ENCODE measurements around the gene GTPBP6.

DNA sequence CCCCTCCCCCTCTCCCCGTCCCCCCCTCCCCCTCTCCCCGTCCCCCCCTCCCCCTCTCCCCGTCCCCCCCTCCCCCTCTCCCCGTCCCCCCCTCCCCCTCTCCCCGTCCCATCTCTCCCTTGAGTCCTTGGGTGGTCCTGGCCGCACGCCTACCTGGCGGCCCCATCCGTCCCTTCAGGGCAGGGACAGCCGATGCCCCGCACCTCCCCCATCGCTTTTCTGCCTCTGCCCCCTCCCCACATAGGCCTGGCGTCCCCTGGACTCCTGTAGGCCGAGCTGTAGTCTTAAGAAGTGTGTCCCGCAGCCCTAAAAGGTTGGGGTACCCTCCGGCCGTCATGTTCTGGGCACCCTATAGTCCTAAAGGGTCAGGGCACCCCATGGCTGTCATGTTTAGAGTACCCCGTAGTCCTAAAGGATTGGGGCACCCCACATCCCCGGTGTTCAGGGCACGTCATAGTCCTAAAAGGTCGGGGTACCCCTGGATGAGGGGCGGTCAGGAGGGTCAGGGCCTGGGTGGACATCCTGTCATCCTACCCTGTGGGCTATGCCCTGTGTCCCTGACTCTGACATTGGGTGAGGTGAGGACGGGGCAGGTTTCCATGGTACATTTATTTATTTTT is 10.8 kb upstream of the GTPBP6 start:
- TF ChIP-seq RAD21 (IDR thresholded peaks at IDR 0.05; ENCODE audit: low read depth) = no peak
- TF ChIP-seq, protein P1, sequence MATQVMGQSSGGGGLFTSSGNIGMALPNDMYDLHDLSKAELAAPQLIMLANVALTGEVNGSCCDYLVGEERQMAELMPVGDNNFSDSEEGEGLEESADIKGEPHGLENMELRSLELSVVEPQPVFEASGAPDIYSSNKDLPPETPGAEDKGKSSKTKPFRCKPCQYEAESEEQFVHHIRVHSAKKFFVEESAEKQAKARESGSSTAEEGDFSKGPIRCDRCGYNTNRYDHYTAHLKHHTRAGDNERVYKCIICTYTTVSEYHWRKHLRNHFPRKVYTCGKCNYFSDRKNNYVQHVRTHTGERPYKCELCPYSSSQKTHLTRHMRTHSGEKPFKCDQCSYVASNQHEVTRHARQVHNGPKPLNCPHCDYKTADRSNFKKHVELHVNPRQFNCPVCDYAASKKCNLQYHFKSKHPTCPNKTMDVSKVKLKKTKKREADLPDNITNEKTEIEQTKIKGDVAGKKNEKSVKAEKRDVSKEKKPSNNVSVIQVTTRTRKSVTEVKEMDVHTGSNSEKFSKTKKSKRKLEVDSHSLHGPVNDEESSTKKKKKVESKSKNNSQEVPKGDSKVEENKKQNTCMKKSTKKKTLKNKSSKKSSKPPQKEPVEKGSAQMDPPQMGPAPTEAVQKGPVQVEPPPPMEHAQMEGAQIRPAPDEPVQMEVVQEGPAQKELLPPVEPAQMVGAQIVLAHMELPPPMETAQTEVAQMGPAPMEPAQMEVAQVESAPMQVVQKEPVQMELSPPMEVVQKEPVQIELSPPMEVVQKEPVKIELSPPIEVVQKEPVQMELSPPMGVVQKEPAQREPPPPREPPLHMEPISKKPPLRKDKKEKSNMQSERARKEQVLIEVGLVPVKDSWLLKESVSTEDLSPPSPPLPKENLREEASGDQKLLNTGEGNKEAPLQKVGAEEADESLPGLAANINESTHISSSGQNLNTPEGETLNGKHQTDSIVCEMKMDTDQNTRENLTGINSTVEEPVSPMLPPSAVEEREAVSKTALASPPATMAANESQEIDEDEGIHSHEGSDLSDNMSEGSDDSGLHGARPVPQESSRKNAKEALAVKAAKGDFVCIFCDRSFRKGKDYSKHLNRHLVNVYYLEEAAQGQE (IDR thresholded peaks at IDR 0.05; ENCODE audit: low read depth) = no peak
- TF ChIP-seq SP1 (IDR thresholded peaks at IDR 0.05; ENCODE audit: low read depth) = no peak
- TF ChIP-seq, protein P2, sequence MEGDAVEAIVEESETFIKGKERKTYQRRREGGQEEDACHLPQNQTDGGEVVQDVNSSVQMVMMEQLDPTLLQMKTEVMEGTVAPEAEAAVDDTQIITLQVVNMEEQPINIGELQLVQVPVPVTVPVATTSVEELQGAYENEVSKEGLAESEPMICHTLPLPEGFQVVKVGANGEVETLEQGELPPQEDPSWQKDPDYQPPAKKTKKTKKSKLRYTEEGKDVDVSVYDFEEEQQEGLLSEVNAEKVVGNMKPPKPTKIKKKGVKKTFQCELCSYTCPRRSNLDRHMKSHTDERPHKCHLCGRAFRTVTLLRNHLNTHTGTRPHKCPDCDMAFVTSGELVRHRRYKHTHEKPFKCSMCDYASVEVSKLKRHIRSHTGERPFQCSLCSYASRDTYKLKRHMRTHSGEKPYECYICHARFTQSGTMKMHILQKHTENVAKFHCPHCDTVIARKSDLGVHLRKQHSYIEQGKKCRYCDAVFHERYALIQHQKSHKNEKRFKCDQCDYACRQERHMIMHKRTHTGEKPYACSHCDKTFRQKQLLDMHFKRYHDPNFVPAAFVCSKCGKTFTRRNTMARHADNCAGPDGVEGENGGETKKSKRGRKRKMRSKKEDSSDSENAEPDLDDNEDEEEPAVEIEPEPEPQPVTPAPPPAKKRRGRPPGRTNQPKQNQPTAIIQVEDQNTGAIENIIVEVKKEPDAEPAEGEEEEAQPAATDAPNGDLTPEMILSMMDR (IDR thresholded peaks at IDR 0.05 in 2 of 3, conservative IDR thresholded peaks at IDR 0.05 in 1 of 3; ENCODE audit: borderline replicate concordance in 1 of 3, insufficient read depth in 1 of 3, low read depth in 2 of 3, low read length in 2 of 3) = no peak
- TF ChIP-seq EZH2 (IDR thresholded peaks at IDR 0.05) = no peak
- no peak for TF ChIP-seq POLR2A (IDR thresholded peaks at IDR 0.05; ENCODE audit: borderline replicate concordance, extremely low read depth, insufficient read depth, insufficient read length)
- TF ChIP-seq ZBTB33 (IDR thresholded peaks at IDR 0.05; ENCODE audit: extremely low read depth, insufficient replicate concordance, low read length) = no peak
- no peak for TF ChIP-seq EZH2phosphoT487 (IDR thresholded peaks at IDR 0.05; ENCODE audit: borderline replicate concordance)
- TF ChIP-seq, protein P3, sequence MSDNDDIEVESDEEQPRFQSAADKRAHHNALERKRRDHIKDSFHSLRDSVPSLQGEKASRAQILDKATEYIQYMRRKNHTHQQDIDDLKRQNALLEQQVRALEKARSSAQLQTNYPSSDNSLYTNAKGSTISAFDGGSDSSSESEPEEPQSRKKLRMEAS (IDR thresholded peaks at IDR 0.05) = no peak
- TF ChIP-seq SIN3A (IDR thresholded peaks at IDR 0.05; ENCODE audit: low read depth) = no peak
- no peak for TF ChIP-seq JUND (IDR thresholded peaks at IDR 0.05)

Data from HCT116 (cell line).